ENCODE data around the gene PLXNA2.

DNA sequence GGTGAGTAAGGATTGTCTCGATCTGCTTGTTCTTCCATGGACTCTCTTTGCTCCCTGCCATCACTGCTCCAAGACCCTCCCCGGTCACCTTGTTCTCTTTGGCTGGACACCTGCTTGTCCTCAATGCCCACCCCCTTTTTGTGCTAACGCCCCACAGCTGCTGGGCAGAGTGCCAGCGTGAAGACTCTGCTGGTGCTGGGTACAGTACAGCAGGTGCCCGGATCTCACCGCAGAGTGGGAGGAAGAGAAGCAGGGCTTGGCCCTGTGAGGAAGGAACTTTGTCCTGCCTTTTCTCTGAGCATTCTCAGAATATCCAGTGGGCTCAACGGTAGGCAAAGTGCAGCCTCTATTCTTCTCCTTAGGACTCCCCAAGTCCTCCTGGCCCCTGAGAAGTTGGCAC, 90.1 kb downstream of the PLXNA2 start:
- TF ChIP-seq, protein P1, sequence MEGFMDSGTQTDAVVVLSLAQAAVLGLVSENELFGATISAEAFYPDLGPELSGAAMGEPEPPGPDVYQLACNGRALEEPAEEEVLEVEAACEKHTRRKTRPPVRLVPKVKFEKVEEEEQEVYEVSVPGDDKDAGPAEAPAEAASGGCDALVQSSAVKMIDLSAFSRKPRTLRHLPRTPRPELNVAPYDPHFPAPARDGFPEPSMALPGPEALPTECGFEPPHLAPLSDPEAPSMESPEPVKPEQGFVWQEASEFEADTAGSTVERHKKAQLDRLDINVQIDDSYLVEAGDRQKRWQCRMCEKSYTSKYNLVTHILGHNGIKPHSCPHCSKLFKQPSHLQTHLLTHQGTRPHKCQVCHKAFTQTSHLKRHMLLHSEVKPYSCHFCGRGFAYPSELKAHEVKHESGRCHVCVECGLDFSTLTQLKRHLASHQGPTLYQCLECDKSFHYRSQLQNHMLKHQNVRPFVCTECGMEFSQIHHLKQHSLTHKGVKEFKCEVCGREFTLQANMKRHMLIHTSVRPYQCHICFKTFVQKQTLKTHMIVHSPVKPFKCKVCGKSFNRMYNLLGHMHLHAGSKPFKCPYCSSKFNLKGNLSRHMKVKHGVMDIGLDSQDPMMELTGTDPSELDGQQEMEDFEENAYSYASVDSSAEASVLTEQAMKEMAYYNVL (CRISPR knock-in tag; IDR thresholded peaks at IDR 0.05; ENCODE audit: borderline replicate concordance) = no peak
- TF ChIP-seq, protein P2, sequence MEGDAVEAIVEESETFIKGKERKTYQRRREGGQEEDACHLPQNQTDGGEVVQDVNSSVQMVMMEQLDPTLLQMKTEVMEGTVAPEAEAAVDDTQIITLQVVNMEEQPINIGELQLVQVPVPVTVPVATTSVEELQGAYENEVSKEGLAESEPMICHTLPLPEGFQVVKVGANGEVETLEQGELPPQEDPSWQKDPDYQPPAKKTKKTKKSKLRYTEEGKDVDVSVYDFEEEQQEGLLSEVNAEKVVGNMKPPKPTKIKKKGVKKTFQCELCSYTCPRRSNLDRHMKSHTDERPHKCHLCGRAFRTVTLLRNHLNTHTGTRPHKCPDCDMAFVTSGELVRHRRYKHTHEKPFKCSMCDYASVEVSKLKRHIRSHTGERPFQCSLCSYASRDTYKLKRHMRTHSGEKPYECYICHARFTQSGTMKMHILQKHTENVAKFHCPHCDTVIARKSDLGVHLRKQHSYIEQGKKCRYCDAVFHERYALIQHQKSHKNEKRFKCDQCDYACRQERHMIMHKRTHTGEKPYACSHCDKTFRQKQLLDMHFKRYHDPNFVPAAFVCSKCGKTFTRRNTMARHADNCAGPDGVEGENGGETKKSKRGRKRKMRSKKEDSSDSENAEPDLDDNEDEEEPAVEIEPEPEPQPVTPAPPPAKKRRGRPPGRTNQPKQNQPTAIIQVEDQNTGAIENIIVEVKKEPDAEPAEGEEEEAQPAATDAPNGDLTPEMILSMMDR (CRISPR knock-in tag; IDR thresholded peaks at IDR 0.05) = no peak
- TF ChIP-seq RAD51 (IDR thresholded peaks at IDR 0.05; ENCODE audit: borderline replicate concordance) = no peak
- TF ChIP-seq CREM (IDR thresholded peaks at IDR 0.05) = no peak
- no peak for TF ChIP-seq CREM (CRISPR knock-in tag; IDR thresholded peaks at IDR 0.05)
- TF ChIP-seq POLR2A (IDR thresholded peaks at IDR 0.05; ENCODE audit: insufficient read depth in 1 of 2, low read depth in 2 of 2, low read length in 2 of 2) = no peak
- TF ChIP-seq, protein P3, sequence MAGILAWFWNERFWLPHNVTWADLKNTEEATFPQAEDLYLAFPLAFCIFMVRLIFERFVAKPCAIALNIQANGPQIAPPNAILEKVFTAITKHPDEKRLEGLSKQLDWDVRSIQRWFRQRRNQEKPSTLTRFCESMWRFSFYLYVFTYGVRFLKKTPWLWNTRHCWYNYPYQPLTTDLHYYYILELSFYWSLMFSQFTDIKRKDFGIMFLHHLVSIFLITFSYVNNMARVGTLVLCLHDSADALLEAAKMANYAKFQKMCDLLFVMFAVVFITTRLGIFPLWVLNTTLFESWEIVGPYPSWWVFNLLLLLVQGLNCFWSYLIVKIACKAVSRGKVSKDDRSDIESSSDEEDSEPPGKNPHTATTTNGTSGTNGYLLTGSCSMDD (CRISPR knock-in tag; IDR thresholded peaks at IDR 0.05) = no peak
- TF ChIP-seq BRCA1 (CRISPR knock-in tag; IDR thresholded peaks at IDR 0.05) = no peak
- TF ChIP-seq, protein P4, sequence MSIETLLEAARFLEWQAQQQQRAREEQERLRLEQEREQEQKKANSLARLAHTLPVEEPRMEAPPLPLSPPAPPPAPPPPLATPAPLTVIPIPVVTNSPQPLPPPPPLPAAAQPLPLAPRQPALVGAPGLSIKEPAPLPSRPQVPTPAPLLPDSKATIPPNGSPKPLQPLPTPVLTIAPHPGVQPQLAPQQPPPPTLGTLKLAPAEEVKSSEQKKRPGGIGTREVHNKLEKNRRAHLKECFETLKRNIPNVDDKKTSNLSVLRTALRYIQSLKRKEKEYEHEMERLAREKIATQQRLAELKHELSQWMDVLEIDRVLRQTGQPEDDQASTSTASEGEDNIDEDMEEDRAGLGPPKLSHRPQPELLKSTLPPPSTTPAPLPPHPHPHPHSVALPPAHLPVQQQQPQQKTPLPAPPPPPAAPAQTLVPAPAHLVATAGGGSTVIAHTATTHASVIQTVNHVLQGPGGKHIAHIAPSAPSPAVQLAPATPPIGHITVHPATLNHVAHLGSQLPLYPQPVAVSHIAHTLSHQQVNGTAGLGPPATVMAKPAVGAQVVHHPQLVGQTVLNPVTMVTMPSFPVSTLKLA (IDR thresholded peaks at IDR 0.05) = no peak
- TF ChIP-seq PCBP2 (optimal IDR thresholded peaks at IDR 0.05; ENCODE audit: low read depth, low read length, poor library complexity, severe bottlenecking) = no peak
- no peak for TF ChIP-seq NFRKB (IDR thresholded peaks at IDR 0.05)
- no peak for TF ChIP-seq TRIM24 (CRISPR knock-in tag; IDR thresholded peaks at IDR 0.05)
- TF ChIP-seq, protein P5, sequence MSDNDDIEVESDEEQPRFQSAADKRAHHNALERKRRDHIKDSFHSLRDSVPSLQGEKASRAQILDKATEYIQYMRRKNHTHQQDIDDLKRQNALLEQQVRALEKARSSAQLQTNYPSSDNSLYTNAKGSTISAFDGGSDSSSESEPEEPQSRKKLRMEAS (IDR thresholded peaks at IDR 0.05) = no peak
- TF ChIP-seq ZNF333 (CRISPR knock-in tag; IDR thresholded peaks at IDR 0.05; ENCODE audit: borderline replicate concordance) = no peak

All from HepG2 (cell line).